Fibroblast of upper back skin (primary cell): Measurements from ENCODE around the gene STX10.
A peak's percentile ranks its signal among the peaks of the same experiment; 100 is the strongest.
"Not testable (repeated sequence)": the region's sequence is repeated elsewhere in the genome, so short reads cannot be mapped to it uniquely, and the experiment has no call there.

Source experiments
- DNase-seq: peaks from one replicate; pipeline ENCODE4 v3.0.0-alpha.2; 2013

Gene STX10

GRCh38 chr19:13150187-13150930, at the start of gene STX10, which contains the start of gene IER2:
STX10 (minus strand) TSS chr19:13150375; CDS start chr19:13150173, 202 bp downstream.
IER2 (plus strand) TSS chr19:13150411; CDS start chr19:13153187, 2,776 bp downstream.
- DNase-seq, result peak; percentile 93

GRCh38 chr19:13198634-13199033, 48.5 kb upstream of the STX10 start:
- DNase-seq, result no peak

- DNase-seq, result no peak
These were observed 45.5 kb upstream of the STX10 start for GRCh38 chr19:13195678-13196077.

GRCh38 chr19:13190781-13191540, 40.8 kb upstream of the STX10 start:
- no peak for DNase-seq

- DNase-seq, result no peak
These were observed 39.4 kb upstream of the STX10 start for GRCh38 chr19:13189600-13189999.

GRCh38 chr19:13187419-13187818, 37.2 kb upstream of the STX10 start:
- DNase-seq, result no peak

- DNase-seq, result not testable (repeated sequence)
These were observed 36.5 kb upstream of the STX10 start for GRCh38 chr19:13186688-13187087.

- not testable (repeated sequence) for DNase-seq
These were observed 35.8 kb upstream of the STX10 start for GRCh38 chr19:13185763-13186657.

GRCh38 chr19:13184926-13185325, 34.8 kb upstream of the STX10 start:
- not testable (repeated sequence) for DNase-seq

GRCh38 chr19:13181747-13182388, 31.7 kb upstream of the STX10 start:
- DNase-seq, result peak; percentile 68

- not testable (repeated sequence) for DNase-seq
These were observed 28.1 kb upstream of the STX10 start for GRCh38 chr19:13178291-13178690.

GRCh38 chr19:13177584-13177983, 27.4 kb upstream of the STX10 start:
- DNase-seq, result not testable (repeated sequence)

GRCh38 chr19:13176345-13176744, 26.2 kb upstream of the STX10 start:
- no peak for DNase-seq

GRCh38 chr19:13173139-13173737, 23.1 kb upstream of the STX10 start:
- no peak for DNase-seq

GRCh38 chr19:13172346-13173138, 22.4 kb upstream of the STX10 start:
- DNase-seq, result peak; percentile 85

GRCh38 chr19:13171146-13171545, 21.0 kb upstream of the STX10 start:
- DNase-seq, result no peak

GRCh38 chr19:13169769-13170168, 19.6 kb upstream of the STX10 start:
- no peak for DNase-seq

- not testable (repeated sequence) for DNase-seq
These were observed 16.0 kb upstream of the STX10 start for GRCh38 chr19:13166151-13166550.

GRCh38 chr19:13165162-13165997, 15.2 kb upstream of the STX10 start:
- DNase-seq, result no peak
